Measurements from ENCODE around the gene GFRAL. TPM values are rescaled to one million over a fixed set of nuclear protein-coding genes. Genes with fewer than 3 reads are reported as not detected.
"Not testable (repeated sequence)": the region's sequence is repeated elsewhere in the genome, so short reads cannot be mapped to it uniquely, and the experiment has no call there.

GFRAL gene
- not detected for polyA plus RNA-seq (2013, experiment 1 of 2)
- not detected for polyA plus RNA-seq (2013, experiment 2 of 2)

DNA sequence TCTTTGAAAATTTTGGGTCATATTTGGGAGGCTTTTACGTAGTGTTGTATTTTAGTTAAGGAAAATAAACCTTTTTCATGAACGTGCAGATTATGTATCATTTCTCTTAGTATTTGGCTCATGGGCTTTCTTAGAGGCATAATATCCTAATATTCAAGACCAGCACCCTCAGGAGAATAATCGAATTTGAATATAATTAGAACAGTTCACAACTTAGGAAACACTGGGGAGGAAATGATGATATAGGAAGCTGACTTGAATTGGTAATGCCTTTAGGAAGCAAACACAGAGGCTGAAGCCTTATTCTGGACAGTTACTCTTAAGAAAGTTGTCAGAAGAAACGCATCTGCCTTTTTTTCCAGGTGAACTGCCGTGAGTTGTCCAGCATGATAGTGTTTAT lies at the start of gene GFRAL:
GFRAL (plus strand) TSS at position 301 of the 400 bp plus-strand sequence; CDS start at position 387, 86 bp downstream.
- H3K4me3 ChIP-seq (ENCODE audit: extremely low read depth, insufficient read depth, low read length, poor library complexity, severe bottlenecking) = no peak within 1 kb of the TSS
- H3K27ac ChIP-seq (ENCODE audit: low read depth, low read length, severe bottlenecking) = no peak within 1 kb of the TSS
- WGBS, 2 experiments (ENCODE audit: insufficient coverage in 2 of 2) = 100% methylated on average over 2 of the region's 5 CpGs; no CpG with 5 or more reads in 1 of the 2 experiments
- H3K4me1 ChIP-seq (ENCODE audit: control insufficient read depth, insufficient read depth, low read length, poor library complexity, severe bottlenecking) = no peaks in the 10 kb centered on the region
- H3K9me3 ChIP-seq (ENCODE audit: control insufficient read depth, low read length) = no peaks in the 10 kb centered on the region
- no peaks in the 10 kb centered on the region for H3K36me3 ChIP-seq (ENCODE audit: control insufficient read depth, insufficient read depth, low read length)

DNA sequence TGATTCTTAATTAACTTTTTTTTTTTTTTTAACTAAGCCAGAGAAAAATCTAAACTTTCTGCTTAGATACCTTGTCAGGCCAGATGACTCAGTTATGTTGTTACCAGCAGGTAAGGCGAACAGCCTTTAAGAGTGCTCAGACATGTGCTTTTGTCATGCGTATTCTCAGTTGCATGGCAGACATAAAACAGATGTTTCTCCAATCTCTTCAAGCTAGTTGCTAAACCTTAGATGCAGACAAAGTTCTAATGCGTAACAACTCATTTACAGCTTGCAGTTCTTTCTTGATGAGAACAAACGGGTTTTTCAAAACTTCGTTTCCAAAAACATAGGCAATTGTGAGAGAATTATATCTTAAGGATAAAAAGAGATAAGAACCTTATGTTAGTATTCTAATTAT lies 49.6 kb upstream of the GFRAL start:
- Histone ChIP-seq H3K9me3 (ENCODE audit: control insufficient read depth, low read length) (no peaks in the 10 kb centered on the region), H3K27ac (ENCODE audit: low read depth, low read length, severe bottlenecking) (peak overlapping the region; percentile 83), H3K4me1 (ENCODE audit: control insufficient read depth, insufficient read depth, low read length, poor library complexity, severe bottlenecking) (no peaks in the 10 kb centered on the region), H3K4me3 (ENCODE audit: extremely low read depth, insufficient read depth, low read length, poor library complexity, severe bottlenecking) (no peak overlapping the region), H3K36me3 (ENCODE audit: control insufficient read depth, insufficient read depth, low read length) (no peaks in the 10 kb centered on the region)
- WGBS, 2 experiments (ENCODE audit: insufficient coverage in 2 of 2) = 76 to 82% methylated on average over 2 to 3 of the region's 5 CpGs

DNA sequence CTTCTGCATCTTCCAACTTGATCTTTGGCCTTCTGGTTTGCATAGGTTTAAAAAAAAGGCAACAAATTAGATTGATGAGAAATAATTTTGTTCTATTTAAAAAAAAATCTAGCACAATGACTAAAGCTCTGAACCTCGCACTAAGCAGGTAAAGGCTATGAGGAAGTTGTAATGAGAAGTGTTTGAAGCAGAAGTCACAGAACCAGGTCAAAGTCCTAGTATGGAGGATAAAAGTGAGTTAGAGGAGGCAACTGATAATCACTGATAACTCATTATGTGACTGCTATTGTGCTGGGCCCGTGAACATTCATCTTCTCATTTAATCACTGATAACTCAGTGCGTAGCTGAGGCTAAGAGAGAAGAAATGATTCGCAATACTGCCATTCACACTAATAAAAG lies 46.1 kb upstream of the GFRAL start:
- Histone ChIP-seq H3K36me3 (ENCODE audit: control insufficient read depth, insufficient read depth, low read length) (no peaks in the 10 kb centered on the region), H3K27ac (ENCODE audit: low read depth, low read length, severe bottlenecking) (no peak overlapping the region), H3K4me3 (ENCODE audit: extremely low read depth, insufficient read depth, low read length, poor library complexity, severe bottlenecking) (no peak overlapping the region), H3K4me1 (ENCODE audit: control insufficient read depth, insufficient read depth, low read length, poor library complexity, severe bottlenecking) (no peaks in the 10 kb centered on the region), H3K9me3 (ENCODE audit: control insufficient read depth, low read length) (no peaks in the 10 kb centered on the region)
- 100% methylated on average over 2 of the region's 4 CpGs; no CpG with 5 or more reads in 1 of the 2 experiments for WGBS, 2 experiments (ENCODE audit: insufficient coverage in 2 of 2)

DNA sequence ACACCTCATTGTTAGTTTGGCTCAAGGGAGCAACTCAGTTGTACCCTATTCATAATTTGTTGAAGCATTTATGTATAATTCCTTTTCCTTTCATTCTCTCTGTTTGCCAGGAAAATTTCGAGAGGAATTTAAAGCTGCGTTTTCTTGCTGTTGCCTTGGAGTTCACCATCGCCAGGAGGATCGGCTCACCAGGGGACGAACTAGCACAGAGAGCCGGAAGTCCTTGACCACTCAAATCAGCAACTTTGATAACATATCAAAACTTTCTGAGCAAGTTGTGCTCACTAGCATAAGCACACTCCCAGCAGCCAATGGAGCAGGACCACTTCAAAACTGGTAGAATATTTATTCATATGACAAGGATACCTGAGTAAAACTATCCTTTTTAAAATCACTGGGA lies 45.2 kb upstream of the GFRAL start:
- Histone ChIP-seq H3K4me3 (ENCODE audit: extremely low read depth, insufficient read depth, low read length, poor library complexity, severe bottlenecking) (no peak overlapping the region), H3K9me3 (ENCODE audit: control insufficient read depth, low read length) (no peaks in the 10 kb centered on the region), H3K4me1 (ENCODE audit: control insufficient read depth, insufficient read depth, low read length, poor library complexity, severe bottlenecking) (no peaks in the 10 kb centered on the region), H3K36me3 (ENCODE audit: control insufficient read depth, insufficient read depth, low read length) (no peaks in the 10 kb centered on the region), H3K27ac (ENCODE audit: low read depth, low read length, severe bottlenecking) (no peak overlapping the region)
- WGBS, 2 experiments (ENCODE audit: insufficient coverage in 2 of 2) = 83 to 97% methylated on average over 2 to 6 of the region's 6 CpGs

DNA sequence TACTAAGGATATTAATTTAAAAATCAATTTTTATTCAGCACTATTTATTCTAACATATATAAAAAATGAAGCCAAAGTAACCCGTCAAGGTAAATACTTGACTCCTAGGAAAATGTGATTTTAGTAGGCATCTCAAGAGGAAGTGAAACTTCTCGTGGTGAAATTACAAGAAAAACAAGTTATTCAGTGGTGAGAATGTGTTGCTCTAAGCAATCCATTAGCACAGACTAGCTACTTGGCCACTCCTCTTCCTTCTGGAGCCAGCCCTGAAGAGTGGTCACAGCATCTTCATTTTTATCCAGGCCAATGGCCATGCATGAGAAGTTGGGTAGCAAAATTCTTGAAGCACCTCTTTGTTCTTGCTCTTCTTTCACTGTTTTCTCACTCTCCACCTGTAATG lies 40.4 kb upstream of the GFRAL start:
- 80% methylated on average over 1 of the region's 2 CpGs; no CpG with 5 or more reads in 1 of the 2 experiments for WGBS, 2 experiments (ENCODE audit: insufficient coverage in 2 of 2)
- Histone ChIP-seq H3K4me1 (ENCODE audit: control insufficient read depth, insufficient read depth, low read length, poor library complexity, severe bottlenecking) (no peaks in the 10 kb centered on the region), H3K9me3 (ENCODE audit: control insufficient read depth, low read length) (no peaks in the 10 kb centered on the region), H3K36me3 (ENCODE audit: control insufficient read depth, insufficient read depth, low read length) (no peaks in the 10 kb centered on the region), H3K4me3 (ENCODE audit: extremely low read depth, insufficient read depth, low read length, poor library complexity, severe bottlenecking) (no peak overlapping the region), H3K27ac (ENCODE audit: low read depth, low read length, severe bottlenecking) (no peak overlapping the region)

DNA sequence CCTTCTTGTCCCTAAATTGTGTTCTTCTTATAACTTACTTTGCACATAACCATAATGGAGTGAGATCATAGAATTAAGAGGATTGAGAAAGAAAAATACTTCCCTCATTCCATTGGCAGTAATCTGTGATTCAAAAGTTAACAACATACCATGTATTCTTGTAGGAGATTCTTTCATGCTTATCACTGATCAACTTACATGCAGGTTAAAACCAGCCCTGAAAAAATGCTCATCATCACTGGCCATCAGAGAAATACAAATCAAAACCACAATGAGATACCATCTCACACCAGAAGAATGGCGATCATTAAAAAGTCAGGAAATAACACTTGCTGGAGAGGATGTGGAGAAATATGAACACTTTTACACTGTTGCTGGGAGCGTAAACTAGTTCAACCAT lies 36.5 kb upstream of the GFRAL start:
- Histone ChIP-seq H3K9me3 (ENCODE audit: control insufficient read depth, low read length) (no peaks in the 10 kb centered on the region), H3K4me3 (ENCODE audit: extremely low read depth, insufficient read depth, low read length, poor library complexity, severe bottlenecking) (no peak overlapping the region), H3K27ac (ENCODE audit: low read depth, low read length, severe bottlenecking) (no peak overlapping the region), H3K36me3 (ENCODE audit: control insufficient read depth, insufficient read depth, low read length) (no peaks in the 10 kb centered on the region), H3K4me1 (ENCODE audit: control insufficient read depth, insufficient read depth, low read length, poor library complexity, severe bottlenecking) (no peaks in the 10 kb centered on the region)
- 80 to 100% methylated on average over 1 to 2 of the region's 2 CpGs for WGBS, 2 experiments (ENCODE audit: insufficient coverage in 2 of 2)

- no peaks in the 10 kb centered on the region for H3K36me3 ChIP-seq (ENCODE audit: control insufficient read depth, insufficient read depth, low read length)
- no peak overlapping the region for H3K27ac ChIP-seq (ENCODE audit: low read depth, low read length, severe bottlenecking)
- H3K9me3 ChIP-seq (ENCODE audit: control insufficient read depth, low read length) = no peaks in the 10 kb centered on the region
- no peaks in the 10 kb centered on the region for H3K4me1 ChIP-seq (ENCODE audit: control insufficient read depth, insufficient read depth, low read length, poor library complexity, severe bottlenecking)
- 53 to 75% methylated on average over 1 to 2 of the region's 2 CpGs for WGBS, 2 experiments (ENCODE audit: insufficient coverage in 2 of 2)
- H3K4me3 ChIP-seq (ENCODE audit: extremely low read depth, insufficient read depth, low read length, poor library complexity, severe bottlenecking) = no peak overlapping the region
Measured at GRCh38 chr6:55293116-55293515, 34.2 kb upstream of the GFRAL start.

DNA sequence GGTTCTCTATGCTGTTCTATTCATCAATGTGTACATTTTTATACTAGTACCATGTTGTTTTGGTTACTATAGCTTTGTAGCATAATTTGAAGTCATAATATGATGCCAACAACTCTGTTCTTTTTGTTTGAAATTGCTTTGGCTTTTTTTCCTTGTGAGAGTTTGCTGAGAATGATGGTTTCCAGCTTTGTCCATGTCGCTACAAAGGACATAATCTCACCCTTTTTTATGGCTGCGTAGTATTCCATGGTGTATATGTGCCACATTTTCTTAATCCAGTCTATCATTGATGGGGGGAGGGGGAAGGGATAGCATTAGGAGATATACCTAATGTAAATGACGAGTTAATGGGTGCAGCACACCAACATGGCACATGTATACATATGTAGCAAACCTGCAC lies 30.1 kb upstream of the GFRAL start:
- H3K4me3 ChIP-seq (ENCODE audit: extremely low read depth, insufficient read depth, low read length, poor library complexity, severe bottlenecking); H3K4me1 ChIP-seq (ENCODE audit: control insufficient read depth, insufficient read depth, low read length, poor library complexity, severe bottlenecking); H3K27ac ChIP-seq (ENCODE audit: low read depth, low read length, severe bottlenecking); H3K9me3 ChIP-seq (ENCODE audit: control insufficient read depth, low read length); H3K36me3 ChIP-seq (ENCODE audit: control insufficient read depth, insufficient read depth, low read length): not testable (repeated sequence)
- no CpG with 5 or more reads among the region's 3 CpGs for WGBS, 2 experiments (ENCODE audit: insufficient coverage in 2 of 2)

DNA sequence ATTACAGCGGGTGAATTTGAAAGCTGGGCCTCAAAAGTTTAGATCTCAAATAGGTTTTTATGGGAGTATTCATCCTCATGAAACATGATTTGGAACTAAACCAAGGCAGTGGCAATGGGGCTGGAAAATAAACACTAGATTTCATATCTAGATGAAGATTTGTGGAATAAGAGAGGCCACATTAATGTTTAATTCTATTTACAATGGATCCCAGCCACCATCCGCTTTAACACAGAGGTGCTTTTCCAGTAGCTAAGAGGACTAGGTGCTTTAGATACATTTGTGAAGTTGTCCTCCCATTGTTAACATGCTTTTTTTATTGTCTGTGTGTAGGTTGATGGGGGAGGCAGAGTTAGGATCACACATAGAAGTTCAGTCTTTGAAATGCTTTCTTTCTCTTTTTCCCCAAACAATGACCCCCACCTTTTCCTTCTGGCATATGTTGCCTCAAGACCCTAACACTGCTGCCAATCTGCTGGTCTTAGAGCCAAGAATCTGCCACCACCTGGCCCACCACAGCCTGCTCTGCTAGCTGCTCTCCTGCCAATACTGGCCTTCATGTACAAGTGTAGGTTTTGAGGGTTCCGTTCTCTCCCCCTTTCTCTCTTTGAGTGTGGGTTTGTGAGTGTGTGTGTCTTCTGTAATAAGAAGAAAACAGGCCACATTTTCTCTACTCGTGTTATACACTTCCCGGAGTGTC lies 27.8 kb upstream of the GFRAL start:
- 86 to 100% methylated on average over 2 of the region's 5 CpGs for WGBS, 2 experiments (ENCODE audit: insufficient coverage in 2 of 2)
- Histone ChIP-seq H3K36me3 (ENCODE audit: control insufficient read depth, insufficient read depth, low read length) (no peaks in the 10 kb centered on the region), H3K27ac (ENCODE audit: low read depth, low read length, severe bottlenecking) (no peak overlapping the region)

GRCh38 chr6:55304747-55305146 lies 22.5 kb upstream of the GFRAL start:
- Histone ChIP-seq H3K4me1 (ENCODE audit: control insufficient read depth, insufficient read depth, low read length, poor library complexity, severe bottlenecking) (no peaks in the 10 kb centered on the region), H3K36me3 (ENCODE audit: control insufficient read depth, insufficient read depth, low read length) (no peaks in the 10 kb centered on the region), H3K4me3 (ENCODE audit: extremely low read depth, insufficient read depth, low read length, poor library complexity, severe bottlenecking) (no peak overlapping the region), H3K9me3 (ENCODE audit: control insufficient read depth, low read length) (no peaks in the 10 kb centered on the region), H3K27ac (ENCODE audit: low read depth, low read length, severe bottlenecking) (no peak overlapping the region)
- 71 to 100% methylated on average over 1 of the region's 1 CpG for WGBS, 2 experiments (ENCODE audit: insufficient coverage in 2 of 2)

More for the DNA sequence above, 27.8 kb upstream of the GFRAL start:
- no peaks in the 10 kb centered on the region for H3K9me3 ChIP-seq (ENCODE audit: control insufficient read depth, low read length)
- H3K4me3 ChIP-seq (ENCODE audit: extremely low read depth, insufficient read depth, low read length, poor library complexity, severe bottlenecking) = no peak overlapping the region
- H3K4me1 ChIP-seq (ENCODE audit: control insufficient read depth, insufficient read depth, low read length, poor library complexity, severe bottlenecking) = no peaks in the 10 kb centered on the region

- Histone ChIP-seq H3K9me3 (ENCODE audit: control insufficient read depth, low read length) (no peaks in the 10 kb centered on the region), H3K4me1 (ENCODE audit: control insufficient read depth, insufficient read depth, low read length, poor library complexity, severe bottlenecking) (no peaks in the 10 kb centered on the region), H3K27ac (ENCODE audit: low read depth, low read length, severe bottlenecking) (no peak overlapping the region), H3K4me3 (ENCODE audit: extremely low read depth, insufficient read depth, low read length, poor library complexity, severe bottlenecking) (no peak overlapping the region), H3K36me3 (ENCODE audit: control insufficient read depth, insufficient read depth, low read length) (no peaks in the 10 kb centered on the region)
Measured at GRCh38 chr6:55319961-55320695, 7.1 kb upstream of the GFRAL start.
